ENCODE results near the gene AK9. TPM values are rescaled to one million over a fixed set of nuclear protein-coding genes. Genes with fewer than 3 reads are reported as not detected.

The AK9 gene
- total and polyA plus RNA-seq, 12 donors = 1.9 to 9.9 (median 5.4) TPM

- WGBS, 4 donors = 73 to 87% (median 81%) methylated on average over 9 of the region's 9 CpGs
- Histone ChIP-seq H3K4me3 (no peak overlapping the region), H3K9me3 (replicated peaks in 1 of 3) (no peaks in the 10 kb centered on the region), H3K4me1 (replicated peaks in 1 of 2) (peaks cover 12 to 50% of the 10 kb centered on the region in 2 donors), H3K27me3 (no peaks in the 10 kb centered on the region), H3K36me3 (replicated peaks in 1 of 2) (peaks cover 0 to 31% of the 10 kb centered on the region in 2 donors), H3K27ac (no peak overlapping the region)
- intact Hi-C loops (cut with DNase I) = no loop called here
- DNase-seq = no peak
- TF ChIP-seq POLR2A (IDR thresholded peaks at IDR 0.05) (no peak), CTCF (IDR thresholded peaks at IDR 0.05) (no peak)
Measured at GRCh38 chr6:109478222-109478805, 212.7 kb downstream of the AK9 start.

- Histone ChIP-seq H3K4me3 (no peak overlapping the region), H3K27me3 (no peaks in the 10 kb centered on the region), H3K27ac (no peak overlapping the region), H3K4me1 (replicated peaks in 1 of 2) (peaks cover 12 to 50% of the 10 kb centered on the region in 2 donors), H3K9me3 (replicated peaks in 1 of 3) (no peaks in the 10 kb centered on the region), H3K36me3 (replicated peaks in 1 of 2) (peaks cover 0 to 37% of the 10 kb centered on the region in 2 donors)
- WGBS, 4 donors = 76 to 88% (median 80%) methylated on average over 2 of the region's 2 CpGs
- TF ChIP-seq CTCF (IDR thresholded peaks at IDR 0.05) = no peak
- no peak for TF ChIP-seq POLR2A (IDR thresholded peaks at IDR 0.05)
- DNase-seq = no peak
- intact Hi-C loops (cut with DNase I) = no loop called here
Measured at GRCh38 chr6:109477725-109478124, 213.3 kb downstream of the AK9 start.

- Histone ChIP-seq H3K9me3 (replicated peaks in 1 of 3) (no peaks in the 10 kb centered on the region), H3K4me3 (no peak overlapping the region), H3K27ac (no peak overlapping the region), H3K4me1 (replicated peaks in 1 of 2) (peaks cover 8 to 47% of the 10 kb centered on the region in 2 donors), H3K27me3 (no peaks in the 10 kb centered on the region), H3K36me3 (replicated peaks in 1 of 2) (peaks cover 0 to 43% of the 10 kb centered on the region in 2 donors)
- no peak for DNase-seq
- WGBS, 4 donors = 92 to 99% (median 97%) methylated on average over 2 of the region's 2 CpGs
- intact Hi-C loops (cut with DNase I) = no loop called here
- TF ChIP-seq CTCF (IDR thresholded peaks at IDR 0.05) = no peak
- TF ChIP-seq POLR2A (IDR thresholded peaks at IDR 0.05) = no peak
Measured at GRCh38 chr6:109477184-109477583, 213.8 kb downstream of the AK9 start.

- Histone ChIP-seq H3K9me3 (replicated peaks in 1 of 3) (no peaks in the 10 kb centered on the region), H3K4me3 (no peak overlapping the region), H3K4me1 (replicated peaks in 1 of 2) (peaks cover 6 to 31% of the 10 kb centered on the region in 2 donors), H3K27me3 (no peaks in the 10 kb centered on the region), H3K27ac (no peak overlapping the region), H3K36me3 (replicated peaks in 1 of 2) (peaks cover 0 to 51% of the 10 kb centered on the region in 2 donors)
- intact Hi-C loops (cut with DNase I) = no loop called here
- 69 to 84% (median 74%) methylated on average over 2 of the region's 2 CpGs for WGBS, 4 donors
- DNase-seq = no peak
- TF ChIP-seq POLR2A (IDR thresholded peaks at IDR 0.05) (no peak), CTCF (IDR thresholded peaks at IDR 0.05) (no peak)
Measured at GRCh38 chr6:109475625-109476024, 215.4 kb downstream of the AK9 start.
